Hindlimb muscle (tissue), 1 donor: ENCODE data around the gene NKD1. TPM values are rescaled to one million over a fixed set of nuclear protein-coding genes. Genes with fewer than 3 reads are reported as not detected.
A peak's percentile ranks its signal among the peaks of the same experiment; 100 is the strongest.

ENCODE experiments used
- DNase-seq: peaks from one replicate; pipeline ENCODE4 v3.0.0-alpha.2; 2013
- polyA plus RNA-seq: library from polyadenylated mRNA; unstranded; fragments of 120-200 nt; gene quantifications from one replicate; pipeline ENCODE4 v1.2.1, GENCODE V29; 2013; ENCODE audit not compliant: insufficient read length

Gene NKD1
- polyA plus RNA-seq, 1 donor, result 13.1 TPM

- no peak for DNase-seq
These were observed 32.1 kb downstream of the NKD1 start for GRCh38 chr16:50580180-50580798.

GRCh38 chr16:50581845-50582244 lies 33.6 kb downstream of the NKD1 start:
- DNase-seq, result no peak

GRCh38 chr16:50583211-50583610 lies 35.0 kb downstream of the NKD1 start:
- no peak for DNase-seq

GRCh38 chr16:50584033-50584722 lies 36.0 kb downstream of the NKD1 start:
- no peak for DNase-seq

DNA sequence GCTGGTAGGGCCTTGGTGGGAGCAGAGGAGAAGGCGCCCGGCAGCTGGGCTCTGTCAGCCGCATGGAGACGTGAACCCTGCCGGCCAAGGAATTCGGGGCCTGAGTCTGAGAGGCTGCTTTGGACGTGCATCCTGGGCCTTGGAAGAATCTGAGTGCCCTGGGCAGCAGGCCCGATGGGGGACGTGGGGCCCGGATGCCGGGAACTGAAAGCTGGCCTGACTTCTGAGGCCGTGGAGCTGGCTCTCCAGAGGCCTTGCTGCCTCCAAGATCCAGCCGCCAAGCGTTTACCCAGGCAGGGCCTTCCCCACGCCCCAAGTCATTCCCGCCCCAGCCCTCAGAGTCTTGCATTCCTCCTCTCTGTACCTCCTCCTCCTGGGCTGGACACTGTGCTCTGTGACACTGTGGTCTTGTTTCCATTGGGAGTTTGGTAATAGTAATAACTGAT lies 37.2 kb downstream of the NKD1 start:
- DNase-seq, result peak; percentile 73

DNA sequence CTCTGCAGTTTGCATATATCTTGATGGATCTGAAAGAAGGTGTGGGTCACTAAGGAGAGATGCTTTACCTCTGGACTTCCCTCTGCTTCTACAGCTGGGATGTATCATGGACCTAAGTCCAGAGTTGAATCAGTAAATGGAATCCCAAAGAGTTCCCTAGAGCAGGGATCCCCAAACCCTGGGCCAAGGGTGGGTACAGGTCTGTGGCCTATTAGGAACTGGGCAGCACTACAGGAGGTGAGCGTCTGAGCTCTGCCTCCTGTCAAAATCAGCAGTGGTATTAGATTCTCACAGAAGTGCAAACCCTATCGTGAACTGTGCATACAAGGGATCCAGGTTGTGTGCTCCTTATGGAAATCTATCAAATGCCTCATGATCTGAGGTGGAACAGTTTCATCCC lies 39.3 kb downstream of the NKD1 start:
- no peak for DNase-seq

DNA sequence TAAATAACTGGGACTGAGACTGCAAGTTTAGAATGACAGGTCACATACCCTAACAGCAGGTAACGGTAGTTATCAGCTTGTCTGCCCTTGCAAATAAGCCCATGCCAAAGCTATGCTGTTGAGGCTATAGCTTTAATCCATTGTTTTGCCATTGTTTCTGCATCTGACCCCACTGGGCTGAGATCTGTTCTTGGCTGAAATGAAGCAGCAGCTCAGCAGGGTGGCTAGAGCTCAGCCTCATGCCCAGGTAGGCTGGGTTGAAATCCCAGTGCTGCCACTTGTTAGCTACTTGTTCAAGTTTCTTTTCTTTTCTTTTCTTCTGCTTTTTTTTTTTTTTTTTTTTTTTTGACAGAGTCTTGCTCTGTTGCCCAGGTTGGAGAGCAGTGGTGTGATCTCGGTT lies 40.1 kb downstream of the NKD1 start:
- no peak for DNase-seq

- no peak for DNase-seq
These were observed 43.0 kb downstream of the NKD1 start for GRCh38 chr16:50591209-50591608.

GRCh38 chr16:50591800-50592771 lies 43.9 kb downstream of the NKD1 start:
- peak; percentile 67 for DNase-seq

GRCh38 chr16:50592996-50593395 lies 44.8 kb downstream of the NKD1 start:
- DNase-seq, result no peak

GRCh38 chr16:50593410-50594150 lies 45.4 kb downstream of the NKD1 start:
- DNase-seq, result no peak

DNA sequence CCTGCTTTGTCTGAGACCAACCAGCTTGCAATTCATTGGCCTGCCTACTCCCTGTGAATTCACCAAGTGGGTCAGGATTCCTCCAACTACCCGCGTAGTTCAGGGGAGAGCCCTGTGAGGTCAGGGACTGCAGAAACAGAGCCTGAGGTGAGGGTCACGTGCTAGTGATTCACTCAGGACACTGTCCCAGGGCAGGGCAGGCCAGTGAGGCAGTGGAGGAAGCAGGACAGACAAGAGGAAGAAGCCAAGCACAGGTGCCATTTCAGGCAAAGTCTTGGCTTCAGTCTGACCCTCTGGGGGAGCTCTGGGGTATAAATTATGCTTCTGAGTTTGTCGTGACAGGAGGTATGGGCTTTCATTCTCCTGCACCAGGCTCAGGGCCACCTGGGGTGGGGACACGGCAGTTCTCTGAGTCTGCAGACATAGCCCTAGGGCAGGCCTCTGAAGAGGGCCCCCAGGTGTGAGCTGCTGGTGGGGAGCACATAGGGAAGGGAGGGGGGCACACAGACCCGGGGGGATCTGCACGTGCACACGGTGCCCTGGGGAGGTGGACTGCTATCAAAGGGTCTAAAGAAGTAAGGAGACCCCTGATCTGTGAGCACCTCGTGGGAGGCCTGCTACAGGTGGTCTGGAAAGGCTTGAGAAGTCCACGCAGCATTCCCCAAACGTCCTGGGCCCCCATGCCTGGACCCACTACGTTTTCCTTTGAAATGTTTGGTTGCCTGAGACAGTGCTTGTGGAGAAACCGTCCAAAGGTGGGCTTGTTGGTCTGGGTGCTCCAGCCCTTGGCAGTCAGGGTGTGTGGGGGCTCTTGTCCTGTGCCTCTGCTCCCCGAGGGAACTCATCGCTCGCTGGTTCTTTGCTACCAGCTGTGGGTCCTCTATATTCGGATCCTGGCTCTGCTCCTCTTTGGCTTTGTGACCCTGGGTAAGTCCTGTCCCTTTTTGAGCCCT lies 46.4 kb downstream of the NKD1 start:
- no peak for DNase-seq

DNA sequence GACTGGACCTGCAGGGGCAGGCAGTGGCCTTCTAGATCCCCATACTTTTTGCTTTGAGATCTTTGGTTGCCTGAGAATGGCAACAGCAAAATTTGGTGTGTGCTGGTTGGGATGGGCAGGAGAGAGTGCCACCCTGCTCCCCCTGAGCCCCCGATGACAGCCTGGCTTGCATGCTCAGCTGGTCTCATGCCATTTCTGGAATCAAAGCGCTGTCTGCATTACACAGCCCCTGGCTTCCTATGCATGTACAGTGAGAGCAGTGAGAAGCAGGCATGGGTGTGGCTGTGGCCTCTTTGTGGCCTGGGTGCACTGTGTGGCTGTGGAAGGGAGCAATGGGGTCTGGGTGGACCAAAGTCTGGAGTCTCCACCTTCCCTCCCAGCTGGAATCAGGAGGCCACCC lies 47.7 kb downstream of the NKD1 start:
- no peak for DNase-seq

DNA sequence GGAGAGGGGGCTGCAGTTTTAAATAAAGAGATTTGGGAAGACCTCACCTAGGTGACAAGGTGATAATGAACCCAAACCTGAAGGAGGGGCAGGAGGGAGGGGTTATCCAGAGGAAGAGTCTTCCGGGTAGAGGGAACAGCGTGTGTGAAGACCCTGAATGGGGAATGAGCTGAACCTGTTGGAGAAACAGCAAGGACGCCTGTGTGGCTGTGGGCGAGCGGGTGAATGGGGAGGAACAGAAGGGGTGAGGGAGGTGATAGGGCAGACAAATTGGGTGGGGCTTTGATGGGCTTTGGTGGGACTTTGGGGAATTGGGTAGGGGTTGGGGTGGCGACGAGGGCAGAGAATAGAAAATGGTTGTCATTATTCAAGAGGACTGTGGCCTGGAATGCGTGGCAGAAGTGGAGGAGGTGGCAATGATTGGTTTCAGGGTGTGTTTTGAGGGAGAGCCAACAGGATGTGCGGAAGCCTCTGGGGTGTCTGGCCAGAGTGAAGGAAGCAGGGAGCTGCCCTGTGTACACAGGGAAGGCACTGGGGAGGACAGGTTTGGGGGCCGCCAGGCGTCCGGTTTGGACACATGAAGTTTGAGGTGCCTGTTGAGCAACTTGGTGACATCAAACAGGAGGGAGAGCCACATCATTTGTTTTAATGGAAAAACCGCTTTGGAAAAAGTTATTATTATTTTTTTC lies 48.7 kb downstream of the NKD1 start:
- no peak for DNase-seq

GRCh38 chr16:50597563-50598255 lies 49.5 kb downstream of the NKD1 start:
- DNase-seq, result no peak

DNA sequence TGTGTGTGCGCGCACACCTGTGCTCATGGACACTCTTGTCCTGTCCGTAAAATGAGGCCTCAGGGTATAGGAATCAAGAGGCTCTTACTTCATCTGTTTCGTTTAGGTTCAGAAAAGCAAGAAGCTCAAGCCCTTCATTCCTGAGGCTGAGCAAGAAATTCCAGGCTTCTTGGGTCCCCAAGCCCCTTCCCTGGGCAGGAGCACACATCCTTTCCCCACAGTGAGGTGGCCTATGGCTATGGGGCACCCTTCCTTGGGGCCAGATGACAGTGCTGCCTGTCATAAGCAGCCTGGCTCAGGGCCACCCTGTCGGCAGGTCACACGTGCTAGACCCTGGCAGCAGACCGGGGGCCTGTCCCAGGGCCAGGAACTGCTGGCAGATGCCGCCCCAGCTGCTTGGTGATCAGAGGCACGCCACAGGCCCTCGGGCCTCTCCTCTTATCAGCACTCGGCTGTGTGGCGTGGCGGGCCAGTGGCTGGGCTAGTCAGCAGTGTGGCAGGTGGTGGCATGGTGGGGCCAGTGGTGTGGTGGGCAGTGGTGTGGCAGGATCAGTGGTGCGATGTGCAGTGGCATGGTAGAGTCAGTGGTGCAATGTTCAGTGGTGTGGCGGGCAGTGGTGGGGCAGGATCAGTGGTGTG lies 50.2 kb downstream of the NKD1 start:
- no peak for DNase-seq

- DNase-seq, result no peak
These were observed 50.8 kb downstream of the NKD1 start for GRCh38 chr16:50598936-50599361.

DNA sequence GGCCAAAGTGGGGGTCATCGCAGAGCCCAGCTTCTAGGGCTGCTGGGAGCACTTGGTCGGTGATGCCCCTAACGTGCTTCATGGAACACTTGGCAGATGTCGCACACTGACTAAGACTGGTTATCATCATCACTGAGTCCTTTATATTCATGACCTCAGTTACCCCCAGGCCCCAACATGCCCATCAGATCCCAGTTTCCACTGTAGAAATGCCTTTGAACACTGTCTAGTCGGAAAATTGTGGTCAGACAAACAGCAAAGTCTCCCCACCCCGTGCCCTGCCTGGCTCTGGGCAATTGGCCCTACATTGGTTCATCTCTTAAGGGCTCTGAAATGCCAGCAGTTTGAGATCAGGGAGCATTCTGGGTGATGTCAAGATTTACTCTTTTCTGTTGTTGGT lies 51.3 kb downstream of the NKD1 start:
- no peak for DNase-seq

DNA sequence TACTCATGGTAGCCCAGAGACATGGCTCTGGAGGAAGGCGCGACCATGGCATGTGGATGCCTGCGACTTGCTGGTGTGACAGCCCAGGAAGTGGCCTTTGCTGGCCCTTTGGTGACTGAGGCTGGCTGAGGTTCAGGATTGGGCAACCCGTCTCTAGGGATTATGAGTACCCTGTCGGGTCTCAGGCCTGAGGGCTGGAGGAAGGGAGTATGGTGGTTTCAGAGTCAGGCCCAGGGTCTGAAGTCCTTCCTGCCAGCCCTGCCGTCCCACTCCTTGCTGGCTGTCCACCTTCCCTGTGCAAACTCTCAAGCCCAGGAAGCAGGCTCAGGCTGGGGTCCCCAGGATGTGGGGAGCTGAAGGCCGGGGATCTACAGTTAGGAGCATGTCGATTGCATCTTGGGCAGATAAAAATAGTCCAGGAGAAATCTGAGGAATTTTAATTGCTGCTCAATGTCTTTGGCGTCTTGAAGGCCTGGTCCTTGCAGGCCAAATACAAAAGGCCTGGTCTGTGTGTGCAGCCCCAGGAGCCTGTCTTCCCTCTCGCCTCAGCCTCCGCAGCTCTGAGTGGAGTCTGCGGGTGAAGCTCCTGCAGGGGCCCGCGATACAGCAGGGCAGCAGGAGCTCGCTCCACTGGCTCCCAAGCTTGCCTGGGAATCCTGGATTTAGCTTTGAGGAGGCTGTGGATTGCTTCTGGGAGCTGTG lies 52.5 kb downstream of the NKD1 start:
- DNase-seq, result no peak
